GM12878 (cell line): ENCODE measurements around the gene VPS8. TPM values are rescaled to one million over a fixed set of nuclear protein-coding genes. Genes with fewer than 3 reads are reported as not detected.

Experiments
- ATAC-seq: fragments of 200-7000 bp; cut with Tn5 transposase; 3 replicates; pipeline ENCODE4 v1.9.1; 2020; ENCODE audit warnings: mild to moderate bottlenecking, moderate library complexity
- BruUV-seq: library from RNA; stranded (reverse); fragments of 400-500 nt; replicated peaks from 2 replicates; lab custom pipeline; 2021; lab: Mats Ljungman, UMichigan
- CTCF ChIA-PET: fragments of 300-600 bp; sonication (Branson Sonifier 250); formaldehyde crosslinking; extraction: SDS; loops from one replicate; lab custom pipeline; 2021; ENCODE audit warnings: inconsistent platforms; lab: Yijun Ruan, JAX
- POLR2A ChIA-PET: fragments of 350-600 bp; formaldehyde crosslinking; extraction: SDS; loops from one replicate; lab custom pipeline; 2021; ENCODE audit warnings: inconsistent platforms; lab: Charles Lee
- RAD21 ChIA-PET: fragments of 300-600 bp; sonication (Branson Sonifier 250); formaldehyde crosslinking; loops from one replicate; lab custom pipeline; 2023; ENCODE audit warnings: antibody characterized with exemption; ENCODE audit not compliant: unreplicated experiment; lab: Charles Lee
- SMC1A ChIA-PET: fragments of 300-600 bp; sonication (Branson Sonifier 250); formaldehyde crosslinking; loops from one replicate; lab custom pipeline; 2023; ENCODE audit not compliant: unreplicated experiment, uncharacterized antibody; lab: Charles Lee
- DNase-seq: peaks from one replicate; pipeline ENCODE4 v3.0.0-alpha.2; 2011; ENCODE audit warnings: low read depth, low spot score
- FAIRE-seq: peaks from 3 replicates; lab custom pipeline; 2011; peaks lifted over from hg19 to GRCh38; lab: Jason Lieb, UNC
- H2AFZ ChIP-seq: 2 replicates; pipeline ENCODE4 v1.6.0; 2011; ENCODE audit warnings: low read depth, low read length, control low read depth; ENCODE audit not compliant: control insufficient read depth
- H3K27ac ChIP-seq: 2 replicates; pipeline ENCODE4 v1.5.1; 2011; ENCODE audit warnings: control low read depth; ENCODE audit not compliant: control insufficient read depth, insufficient read depth
- H3K27me3 ChIP-seq, 2 experiments: replicated peaks in 1 of 2; 2 replicates each; pipeline versions ENCODE4 v1.6.0 to v1.6.1; 2011; ENCODE audit warnings: low read length in 1 of 2; ENCODE audit not compliant: control insufficient read depth in 2 of 2, insufficient read depth in 2 of 2
- H3K36me3 ChIP-seq, 2 experiments: 2 replicates each; pipeline ENCODE4 v1.5.1; 2011; ENCODE audit warnings: low read length in 1 of 2; ENCODE audit not compliant: control insufficient read depth in 2 of 2, insufficient read depth in 2 of 2
- H3K4me1 ChIP-seq: 2 replicates; pipeline ENCODE4 v1.6.1; 2011; ENCODE audit warnings: mild to moderate bottlenecking, low read length, moderate library complexity, mixed read lengths; ENCODE audit not compliant: control insufficient read depth, insufficient read depth
- H3K4me2 ChIP-seq: 2 replicates; pipeline ENCODE4 v1.6.0; 2011; ENCODE audit warnings: control low read depth; ENCODE audit not compliant: control insufficient read depth, insufficient read depth
- H3K4me3 ChIP-seq: fragments of 200-600 bp; sonication (generic); 2 replicates; pipeline ENCODE4 v1.5.1; 2016
- H3K79me2 ChIP-seq: 2 replicates; pipeline ENCODE4 v1.6.0; 2011; ENCODE audit warnings: low read length; ENCODE audit not compliant: control insufficient read depth, insufficient read depth
- H3K9ac ChIP-seq: 2 replicates; pipeline ENCODE4 v1.8.0; 2011; ENCODE audit warnings: low read length, control low read depth, mixed read lengths; ENCODE audit not compliant: control insufficient read depth, insufficient read depth
- H3K9me3 ChIP-seq: replicated peaks from 3 replicates; pipeline ENCODE4 v1.5.1; 2011; ENCODE audit warnings: mild to moderate bottlenecking, low read length; ENCODE audit not compliant: control insufficient read depth, insufficient read depth
- H4K20me1 ChIP-seq: 2 replicates; pipeline ENCODE4 v1.6.0; 2011; ENCODE audit not compliant: control insufficient read depth, insufficient read depth
- CBX5 ChIP-seq: sonication (generic); IDR thresholded peaks from 2 replicates; pipeline ENCODE4 v1.6.1; 2016; ENCODE audit warnings: low read depth, moderate library complexity, mild to moderate bottlenecking, inconsistent platforms
- CHD1 ChIP-seq: IDR thresholded peaks from 2 replicates; pipeline ENCODE4 v1.6.1; 2012; ENCODE audit warnings: low read depth, low read length, improper control_type of control experiment
- EZH2 ChIP-seq: IDR thresholded peaks from 2 replicates; pipeline ENCODE4 v1.6.1; 2012; ENCODE audit warnings: low read depth, mild to moderate bottlenecking, control low read depth, inconsistent platforms, low read length, borderline replicate concordance; ENCODE audit not compliant: control insufficient read depth
- FOXM1 ChIP-seq: IDR thresholded peaks from 2 replicates; pipeline ENCODE4 v1.6.1; 2012; ENCODE audit warnings: low read depth, mild to moderate bottlenecking, inconsistent platforms, low read length, moderate library complexity
- NBN ChIP-seq: fragments of 450-650 bp; IDR thresholded peaks from 2 replicates; pipeline ENCODE4 v1.6.1; 2016
- NFIC ChIP-seq: IDR thresholded peaks from 2 replicates; pipeline ENCODE4 v1.6.1; 2012; ENCODE audit warnings: low read depth, mild to moderate bottlenecking, inconsistent platforms, low read length, moderate library complexity
- PAX5 ChIP-seq: IDR thresholded peaks from 2 replicates; pipeline ENCODE4 v1.6.1; 2011; ENCODE audit warnings: low read depth, low read length, borderline replicate concordance
- PML ChIP-seq: IDR thresholded peaks from 2 replicates; pipeline ENCODE4 v1.6.1; 2012; ENCODE audit warnings: low read length, inconsistent platforms
- SPI1 ChIP-seq: IDR thresholded peaks from 2 replicates; pipeline ENCODE4 v1.6.1; 2011; ENCODE audit warnings: low read depth, mild to moderate bottlenecking, low read length, moderate library complexity, borderline replicate concordance; ENCODE audit not compliant: insufficient read depth
- STAT1 ChIP-seq: fragments of 450-650 bp; conservative IDR thresholded peaks from 2 replicates; pipeline ENCODE4 v1.6.1; 2014; ENCODE audit warnings: antibody characterized with exemption, mild to moderate bottlenecking
- SUPT20H ChIP-seq: IDR thresholded peaks from 2 replicates; pipeline ENCODE4 v1.6.1; 2011; ENCODE audit warnings: low read depth, mild to moderate bottlenecking, low read length, moderate library complexity, borderline replicate concordance; ENCODE audit not compliant: control insufficient read depth
- TBL1XR1 ChIP-seq: IDR thresholded peaks from 2 replicates; pipeline ENCODE4 v1.6.1; 2012; ENCODE audit warnings: low read depth, low read length, improper control_type of control experiment
- USF2 ChIP-seq: IDR thresholded peaks from 2 replicates; pipeline ENCODE4 v1.6.1; 2011; ENCODE audit warnings: low read depth, low read length, improper control_type of control experiment, borderline replicate concordance
- WRNIP1 ChIP-seq: IDR thresholded peaks from 2 replicates; pipeline ENCODE4 v1.6.1; 2011; ENCODE audit warnings: low read depth, low read length, improper control_type of control experiment, borderline replicate concordance
- ZBTB11 ChIP-seq: fragments of 450-650 bp; formaldehyde crosslinking; IDR thresholded peaks from 2 replicates; pipeline ENCODE4 v1.5.0; 2022; ENCODE audit warnings: mild to moderate bottlenecking, missing genetic modification characterization
- ZNF384 ChIP-seq: IDR thresholded peaks from 2 replicates; pipeline ENCODE4 v1.6.1; 2012; ENCODE audit warnings: low read depth, mild to moderate bottlenecking, low read length, improper control_type of control experiment, borderline replicate concordance
- WGBS: methylation state at CpG from one replicate; pipeline ENCODE4 v1.1.6; 2016; ENCODE audit warnings: low lambda C conversion rate; ENCODE audit not compliant: insufficient replicate concordance, insufficient coverage; ENCODE audit errors: missing lambda C conversion rate; 5-methylcytosine and 5-hydroxymethylcytosine counted together
- in situ Hi-C: fragments of 300-500 bp; cut with MboI; formaldehyde crosslinking; loops from 9 replicates; pipeline ENCODE4 v1.14.3; 2018; ENCODE audit warnings: mixed read lengths
- intact Hi-C: fragments of 100-400 bp; cut with micrococcal nuclease; formaldehyde crosslinking; loops from one replicate; pipeline ENCODE4 v1.14.2; 2022; ENCODE audit not compliant: unreplicated experiment
- polyA plus RNA-seq, 11 experiments: library from polyadenylated mRNA; depleted of rRNA in 4 of 11; unstranded in 6 of 11; stranded (reverse) in 5 of 11; fragments of >200 nt; fragmentation: Nextera tagmentation in 4 of 11; fragmentation: Illumina TruSeq in 1 of 11; extraction: Ambion mirVana in 4 of 11; extraction: Trizol in 1 of 11; gene quantifications; 1 replicate in 1 of 11; 2 replicates in 10 of 11; pipeline versions ENCODE4 v1.2.1 to v1.2.3, GENCODE V29; 2011 to 2016; ENCODE audit warnings: inconsistent platforms in 2 of 11, missing spikeins in 2 of 11, low read depth in 1 of 11
- total RNA-seq, 4 experiments: library from RNA; depleted of rRNA in 3 of 4; stranded (reverse); fragments of >200 nt in 3 of 4; fragmentation: Illumina TruSeq in 1 of 4; extraction: Trizol in 1 of 4; gene quantifications; 2 replicates each; pipeline versions ENCODE4 v1.2.1 to v1.2.3, GENCODE V29; 2013 to 2021
- TF ChIP-seq, protein P1 (sequence below): IDR thresholded peaks from 2 replicates; pipeline ENCODE4 v1.6.1; 2011; ENCODE audit warnings: mild to moderate bottlenecking, low read depth, low read length, moderate library complexity; ENCODE audit not compliant: insufficient replicate concordance

VPS8 gene
- total and polyA plus RNA-seq, 10 of the 15 experiments (the other 5 are each of a cell fraction or from before 2014, with no cell fraction given): 8.9 to 34.7 (median 20.9) TPM

GRCh38 chr3:185049710-185050109 is 237.7 kb downstream of the VPS8 start:
- POLR2A ChIA-PET: no interaction called here
- RAD21 ChIA-PET: no interaction called here
- no TSS peak for BruUV-seq

More at GRCh38 chr3:185049710-185050109, 237.7 kb downstream of the VPS8 start:
- no peaks in the 10 kb centered on the region for H3K27me3 ChIP-seq
- no peaks in the 10 kb centered on the region for H3K79me2 ChIP-seq
- 84% methylated on average over 4 of the region's 4 CpGs for WGBS
- H3K27ac ChIP-seq: no peak overlapping the region
- no peaks in the 10 kb centered on the region for H4K20me1 ChIP-seq
- ChIA-PET SMC1A (no interaction called here), CTCF (interaction anchor here (0.6 kb wide), 3 partner anchors 101 to 876 kb away, joined by 3 to 4 read pairs (median 3); no protein-coding TSS in a partner anchor)
- no peak overlapping the region for H3K9ac ChIP-seq
- peaks cover 2 to 5% of the 10 kb centered on the region in 2 experiments; a peak in 3 of 4 replicates for H3K36me3 ChIP-seq
- H2AFZ ChIP-seq: no peak overlapping the region
- no peak for FAIRE-seq
- no peak for ATAC-seq
- in situ Hi-C loops: no loop called here
- intact Hi-C loops: no loop called here
- no peak for DNase-seq
- TF ChIP-seq SUPT20H: no peak
- no peak for TF ChIP-seq WRNIP1
- no peak for TF ChIP-seq PML
- TF ChIP-seq FOXM1: no peak
- no peak for TF ChIP-seq CBX5
- no peak for TF ChIP-seq ZBTB11 (CRISPR knock-in tag)
- no peak for TF ChIP-seq PAX5
- TF ChIP-seq, protein P1, sequence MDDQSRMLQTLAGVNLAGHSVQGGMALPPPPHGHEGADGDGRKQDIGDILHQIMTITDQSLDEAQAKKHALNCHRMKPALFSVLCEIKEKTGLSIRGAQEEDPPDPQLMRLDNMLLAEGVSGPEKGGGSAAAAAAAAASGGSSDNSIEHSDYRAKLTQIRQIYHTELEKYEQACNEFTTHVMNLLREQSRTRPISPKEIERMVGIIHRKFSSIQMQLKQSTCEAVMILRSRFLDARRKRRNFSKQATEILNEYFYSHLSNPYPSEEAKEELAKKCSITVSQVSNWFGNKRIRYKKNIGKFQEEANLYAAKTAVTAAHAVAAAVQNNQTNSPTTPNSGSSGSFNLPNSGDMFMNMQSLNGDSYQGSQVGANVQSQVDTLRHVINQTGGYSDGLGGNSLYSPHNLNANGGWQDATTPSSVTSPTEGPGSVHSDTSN: no peak
- TF ChIP-seq SPI1: no peak
- no peak for TF ChIP-seq TBL1XR1
- TF ChIP-seq NFIC: no peak
- no peak for TF ChIP-seq STAT1
- no peak for TF ChIP-seq USF2
- TF ChIP-seq CHD1: no peak
- no peak for TF ChIP-seq ZNF384
- no peak for TF ChIP-seq NBN
- no peak for TF ChIP-seq EZH2
- H3K4me2 ChIP-seq: no peak overlapping the region
- no peaks in the 10 kb centered on the region for H3K4me1 ChIP-seq
- no peak overlapping the region for H3K4me3 ChIP-seq
- no peaks in the 10 kb centered on the region for H3K9me3 ChIP-seq
